Effector memory CD8-positive, alpha-beta T cell (primary cell): Measurements from ENCODE around the gene PPM1D.
"Not testable (repeated sequence)": the region's sequence is repeated elsewhere in the genome, so short reads cannot be mapped to it uniquely, and the experiment has no call there.

Experiments used
- ATAC-seq: fragments of 150-1000 bp; cut with Tn5 transposase; replicated peaks from 2 replicates; pipeline ENCODE4 v1.10.0; 2021; ENCODE audit warnings: mild to moderate bottlenecking, moderate library complexity
- DNase-seq, 3 experiments: peaks; one replicate each; pipeline ENCODE4 v3.0.0; 2021
- H3K27ac Mint-ChIP-seq, 2 donors: one replicate each; pipeline ENCODE4 v1.8.0; 2022; ENCODE audit warnings: mild to moderate bottlenecking in 2 of 2, mixed read lengths in 2 of 2, moderate library complexity in 2 of 2
- H3K27me3 Mint-ChIP-seq, 2 donors: one replicate each; pipeline ENCODE4 v1.8.0; 2022; ENCODE audit warnings: mixed read lengths in 2 of 2
- H3K36me3 Mint-ChIP-seq: one replicate; pipeline ENCODE4 v1.8.0; 2022; ENCODE audit warnings: mild to moderate bottlenecking, moderate library complexity, mixed read lengths; ENCODE audit not compliant: insufficient read depth
- H3K4me1 Mint-ChIP-seq, 2 donors: one replicate each; pipeline ENCODE4 v1.8.0; 2022; ENCODE audit warnings: low read depth in 2 of 2, mixed read lengths in 2 of 2
- H3K4me3 Mint-ChIP-seq, 2 donors: one replicate each; pipeline ENCODE4 v1.8.0; 2022; ENCODE audit warnings: mild to moderate bottlenecking in 2 of 2, mixed read lengths in 2 of 2, moderate library complexity in 2 of 2
- H3K9me3 Mint-ChIP-seq, 2 donors: one replicate each; pipeline ENCODE4 v1.8.0; 2022; ENCODE audit warnings: mixed read lengths in 2 of 2

The PPM1D gene

DNA sequence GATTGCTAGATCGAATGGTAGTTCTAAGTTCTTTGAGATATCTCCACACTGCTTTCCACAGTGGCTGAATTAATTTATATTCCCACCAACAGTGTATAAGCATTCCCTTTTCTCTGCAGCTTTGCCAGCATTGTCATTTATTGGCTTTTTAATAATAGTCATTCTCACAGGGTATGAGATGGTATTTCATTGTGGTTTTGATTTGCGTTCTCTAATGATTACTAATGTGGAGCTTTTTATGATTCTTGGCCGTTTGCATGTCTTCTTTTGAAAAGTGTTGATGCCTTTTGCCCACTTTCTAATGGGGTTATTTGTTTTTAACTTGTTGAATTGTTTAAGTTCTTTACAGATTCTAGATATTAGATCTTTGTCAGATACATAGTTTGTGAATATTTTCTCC, 41.1 kb downstream of the PPM1D start:
- H3K27ac Mint-ChIP-seq, result peak overlapping the region; percentile 32 to 45
- no peak overlapping the region for H3K4me3 Mint-ChIP-seq
- DNase-seq (no peak), ATAC-seq (no peak)
- peaks cover 5 to 13% of the 10 kb centered on the region in 2 donors for H3K4me1 Mint-ChIP-seq
- no peaks in the 10 kb centered on the region for H3K9me3 Mint-ChIP-seq
- no peaks in the 10 kb centered on the region for H3K27me3 Mint-ChIP-seq
- H3K36me3 Mint-ChIP-seq, result peaks cover 26% of the 10 kb centered on the region

DNA sequence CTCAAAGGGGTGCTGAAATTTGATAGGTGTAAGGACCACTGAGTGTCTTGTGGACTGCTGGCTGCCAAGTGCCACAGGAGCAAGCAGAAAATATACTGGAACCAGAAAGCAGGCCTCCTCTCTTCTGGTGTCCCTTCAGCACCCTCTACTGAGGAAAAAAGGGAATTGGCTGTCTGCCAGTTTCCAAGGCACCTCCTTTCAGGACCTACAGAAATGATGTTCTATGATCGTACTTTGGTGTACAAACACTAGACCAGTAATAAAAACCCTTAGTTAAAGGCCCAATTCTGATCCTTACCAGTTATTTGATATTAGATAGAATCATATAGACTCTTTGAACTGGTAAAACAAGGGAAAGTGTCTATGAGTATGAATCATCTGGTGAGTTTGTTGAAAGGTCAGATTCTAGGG, 41.8 kb downstream of the PPM1D start:
- no peak overlapping the region for H3K4me3 Mint-ChIP-seq
- no peaks in the 10 kb centered on the region for H3K27me3 Mint-ChIP-seq
- DNase-seq (peak; percentile 46 to 53 (median 51)), ATAC-seq (peak; percentile 61)
- peak overlapping the region; percentile 32 to 45 for H3K27ac Mint-ChIP-seq
- no peaks in the 10 kb centered on the region for H3K9me3 Mint-ChIP-seq
- peaks cover 29% of the 10 kb centered on the region for H3K36me3 Mint-ChIP-seq
- H3K4me1 Mint-ChIP-seq, result peaks cover 9 to 14% of the 10 kb centered on the region in 2 donors

DNA sequence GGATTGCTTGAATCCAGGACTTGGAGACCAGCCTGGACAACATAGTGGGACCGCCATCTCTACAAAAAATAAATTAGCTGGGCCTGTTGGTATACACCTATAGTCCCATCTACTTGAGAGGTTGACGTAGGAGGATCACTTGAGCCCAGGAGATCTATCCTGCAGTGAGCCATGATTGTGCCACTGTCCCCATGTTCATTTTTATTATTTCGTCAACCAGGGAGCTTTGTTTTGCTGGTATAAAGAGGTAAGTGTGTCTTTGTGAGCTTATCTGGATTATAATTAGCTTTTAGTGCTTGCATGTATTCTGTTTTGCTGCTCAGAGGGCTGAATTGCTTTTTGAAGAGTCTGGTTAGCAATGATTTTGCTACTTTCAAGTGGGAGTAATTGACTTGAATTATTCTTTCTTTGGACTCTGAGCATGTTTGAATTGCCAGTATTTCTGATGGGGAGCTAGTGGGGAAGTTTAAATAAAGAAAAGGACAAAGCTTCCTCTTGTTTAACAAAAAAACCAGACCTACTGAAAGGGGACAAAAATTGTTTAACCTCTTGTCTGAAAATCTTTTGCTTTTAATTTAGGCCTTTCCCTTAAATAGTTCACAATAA, 46.0 kb downstream of the PPM1D start:
- H3K27ac Mint-ChIP-seq, result peak overlapping the region in 1 of 2 donors; percentile 5
- peaks cover 16 to 17% of the 10 kb centered on the region in 2 donors for H3K4me1 Mint-ChIP-seq
- H3K4me3 Mint-ChIP-seq, result no peak overlapping the region
- ATAC-seq (no peak), DNase-seq (no peak)
- H3K36me3 Mint-ChIP-seq, result peaks cover 49% of the 10 kb centered on the region
- no peaks in the 10 kb centered on the region for H3K27me3 Mint-ChIP-seq
- H3K9me3 Mint-ChIP-seq, result no peaks in the 10 kb centered on the region

DNA sequence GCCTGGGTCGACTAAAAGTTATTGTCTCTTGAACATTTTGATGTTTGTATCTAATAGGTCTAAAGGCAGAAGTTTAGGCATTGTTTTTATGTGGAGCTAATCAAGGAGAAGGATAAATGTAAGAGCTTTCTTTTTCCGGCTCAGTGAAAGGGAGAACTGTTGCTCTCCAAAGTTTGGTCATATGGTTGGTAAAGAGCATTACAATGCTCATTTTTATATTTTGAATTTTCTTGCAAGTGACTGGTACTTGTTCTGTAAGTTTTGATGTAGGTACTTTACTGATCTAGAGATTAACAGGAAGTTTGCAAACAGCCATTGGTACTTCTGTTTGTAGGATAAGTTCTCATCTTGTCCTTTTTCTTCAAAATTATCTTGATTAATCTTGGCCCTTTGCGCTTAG, 46.7 kb downstream of the PPM1D start:
- Mint-ChIP-seq H3K27me3 (no peaks in the 10 kb centered on the region), H3K27ac (peak overlapping the region in 1 of 2 donors; percentile 5), H3K9me3 (no peaks in the 10 kb centered on the region), H3K4me1 (peaks cover 11% of the 10 kb centered on the region in 2 donors), H3K4me3 (no peak overlapping the region), H3K36me3 (peaks cover 50% of the 10 kb centered on the region)
- DNase-seq (no peak), ATAC-seq (no peak)

DNA sequence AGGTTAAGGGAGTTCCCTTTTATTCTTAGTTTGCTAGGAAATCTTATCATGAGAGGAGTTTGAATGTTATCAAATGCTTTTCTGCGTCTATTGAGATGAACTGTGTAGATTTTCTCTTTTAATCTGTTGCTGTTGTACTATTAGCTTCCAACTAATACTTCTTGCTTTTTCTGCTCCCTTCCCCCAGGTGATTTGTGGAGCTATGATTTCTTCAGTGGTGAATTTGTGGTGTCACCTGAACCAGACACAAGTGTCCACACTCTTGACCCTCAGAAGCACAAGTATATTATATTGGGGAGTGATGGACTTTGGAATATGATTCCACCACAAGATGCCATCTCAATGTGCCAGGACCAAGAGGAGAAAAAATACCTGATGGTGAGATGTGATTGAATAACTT, 47.7 kb downstream of the PPM1D start:
- Mint-ChIP-seq H3K36me3 (peaks cover 50% of the 10 kb centered on the region), H3K27ac (no peak overlapping the region), H3K4me1 (peaks cover 12 to 17% of the 10 kb centered on the region in 2 donors), H3K9me3 (no peaks in the 10 kb centered on the region), H3K4me3 (no peak overlapping the region), H3K27me3 (no peaks in the 10 kb centered on the region)
- ATAC-seq (no peak), DNase-seq (no peak)

DNA sequence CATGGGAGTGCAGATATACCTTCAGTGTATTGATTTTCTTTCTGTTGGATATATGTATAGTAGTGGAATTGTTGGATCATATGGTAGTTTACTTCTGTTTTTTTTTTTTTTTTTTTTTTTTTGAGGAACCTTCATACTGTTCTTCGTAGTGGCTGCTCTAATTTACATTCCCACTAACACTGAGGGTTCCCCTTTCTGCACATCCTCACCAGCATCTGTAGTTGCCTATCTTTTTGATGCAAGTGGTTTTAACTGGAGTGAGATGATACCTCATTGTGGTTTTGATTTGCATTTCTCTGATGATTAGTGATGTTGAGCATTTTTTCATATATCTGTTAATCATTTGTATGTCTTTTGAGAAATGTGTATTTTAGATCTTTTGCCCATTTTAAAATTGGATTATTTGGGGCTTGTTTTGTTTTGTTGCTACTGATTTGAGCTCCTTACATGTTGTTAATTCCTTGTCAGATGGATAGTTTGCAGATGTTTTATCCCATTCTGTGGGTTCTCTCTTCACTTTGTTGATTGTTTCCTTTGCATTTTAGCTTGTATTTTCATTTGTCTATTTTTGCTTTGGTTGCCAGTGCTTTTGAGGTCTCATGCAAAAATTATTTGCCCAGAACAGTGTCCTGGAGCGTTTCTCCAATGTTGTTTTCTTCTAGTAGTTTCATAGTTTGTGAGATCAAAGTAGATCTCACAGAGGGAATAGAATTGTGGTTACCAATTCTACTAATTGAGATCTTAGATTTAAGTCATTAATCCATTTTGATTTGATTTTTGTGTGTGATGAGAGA, 52.7 kb downstream of the PPM1D start:
- peaks cover 50% of the 10 kb centered on the region for H3K36me3 Mint-ChIP-seq
- DNase-seq (no peak), ATAC-seq (peak; percentile 41)
- H3K4me3 Mint-ChIP-seq, result no peak overlapping the region
- H3K27ac Mint-ChIP-seq, result no peak overlapping the region
- H3K27me3 Mint-ChIP-seq, result no peaks in the 10 kb centered on the region
- peaks cover 23 to 25% of the 10 kb centered on the region in 2 donors for H3K4me1 Mint-ChIP-seq
- no peaks in the 10 kb centered on the region for H3K9me3 Mint-ChIP-seq

DNA sequence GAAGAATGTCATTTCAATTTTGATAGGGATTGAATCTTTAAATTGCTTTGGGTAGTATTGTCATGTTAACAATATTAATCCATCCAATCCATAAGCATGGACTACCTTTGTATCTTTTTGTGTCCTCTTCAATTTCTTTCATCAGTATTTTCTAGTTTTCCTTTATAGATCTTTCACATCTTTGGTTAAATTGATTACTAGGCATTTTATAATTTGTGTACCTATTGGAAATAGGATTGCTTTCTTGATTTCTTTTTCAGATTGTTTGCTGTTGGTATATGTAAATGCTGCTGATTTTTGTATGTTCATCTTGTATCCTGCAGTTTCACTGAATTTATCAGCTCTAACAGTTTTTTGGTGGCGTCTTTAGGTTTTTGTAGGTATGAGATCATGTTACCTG, 53.6 kb downstream of the PPM1D start:
- Mint-ChIP-seq H3K36me3 (peaks cover 48% of the 10 kb centered on the region), H3K9me3 (no peaks in the 10 kb centered on the region), H3K27me3 (no peaks in the 10 kb centered on the region), H3K4me1 (peaks cover 22 to 23% of the 10 kb centered on the region in 2 donors), H3K27ac (no peak overlapping the region), H3K4me3 (no peak overlapping the region)
- no peak for DNase-seq
- ATAC-seq, result no peak

DNA sequence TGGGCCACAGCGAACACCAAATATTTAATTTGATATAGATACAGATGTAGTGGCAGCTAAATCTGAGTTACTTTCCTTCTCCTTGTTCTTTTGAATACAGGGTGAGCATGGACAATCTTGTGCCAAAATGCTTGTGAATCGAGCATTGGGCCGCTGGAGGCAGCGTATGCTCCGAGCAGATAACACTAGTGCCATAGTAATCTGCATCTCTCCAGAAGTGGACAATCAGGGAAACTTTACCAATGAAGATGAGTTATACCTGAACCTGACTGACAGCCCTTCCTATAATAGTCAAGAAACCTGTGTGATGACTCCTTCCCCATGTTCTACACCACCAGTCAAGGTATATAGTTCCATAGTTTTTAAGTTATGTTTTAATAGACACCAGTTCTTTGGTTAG, 56.5 kb downstream of the PPM1D start:
- Mint-ChIP-seq H3K36me3 (peaks cover 45% of the 10 kb centered on the region), H3K4me3 (no peak overlapping the region), H3K27me3 (no peaks in the 10 kb centered on the region), H3K27ac (no peak overlapping the region), H3K4me1 (peaks cover 19 to 23% of the 10 kb centered on the region in 2 donors), H3K9me3 (no peaks in the 10 kb centered on the region)
- no peak for DNase-seq
- ATAC-seq, result no peak

DNA sequence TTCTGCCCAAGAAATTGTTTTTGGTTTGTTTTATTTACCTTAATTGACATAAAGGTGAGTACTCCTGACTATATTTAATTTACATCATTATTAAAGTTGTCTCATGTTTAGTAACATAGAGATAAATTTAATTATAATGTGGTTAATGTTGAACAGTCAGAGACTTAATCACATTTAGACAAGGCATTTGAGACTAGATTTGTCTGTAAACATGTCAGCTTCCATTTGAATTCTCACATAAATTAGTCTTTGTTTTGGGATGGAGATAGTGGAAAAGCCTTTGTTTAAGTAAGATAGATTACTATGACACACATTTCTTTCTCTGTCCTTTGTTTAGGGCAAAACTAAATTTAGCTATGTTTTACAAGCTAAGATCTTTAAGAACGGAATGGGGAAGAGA, 59.2 kb downstream of the PPM1D start:
- DNase-seq, result no peak
- H3K4me3 Mint-ChIP-seq, result no peak overlapping the region
- no peaks in the 10 kb centered on the region for H3K9me3 Mint-ChIP-seq
- no peak for ATAC-seq
- H3K27me3 Mint-ChIP-seq, result no peaks in the 10 kb centered on the region
- H3K36me3 Mint-ChIP-seq, result peaks cover 57% of the 10 kb centered on the region
- peak overlapping the region in 1 of 2 donors; percentile 50 for H3K27ac Mint-ChIP-seq
- peaks cover 0 to 4% of the 10 kb centered on the region in 2 donors for H3K4me1 Mint-ChIP-seq

DNA sequence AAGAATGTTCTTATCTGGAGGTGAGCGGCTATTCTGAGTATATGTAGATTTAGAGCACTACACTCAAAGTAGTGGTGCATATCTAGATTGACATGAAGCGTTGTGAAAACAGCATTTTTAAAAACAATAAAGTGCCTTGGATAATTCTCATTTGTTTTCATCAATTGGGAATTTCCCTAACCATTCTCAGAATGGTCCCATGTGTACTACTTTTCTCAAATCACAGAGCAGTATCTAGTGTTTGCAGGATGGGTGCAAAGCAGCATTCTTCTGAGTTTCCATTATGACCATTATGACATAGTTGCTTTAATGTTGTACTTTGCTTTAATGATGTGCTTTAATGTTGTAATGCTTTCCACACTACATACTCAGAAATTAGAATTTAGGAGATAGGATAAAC, 61.5 kb downstream of the PPM1D start:
- H3K9me3 Mint-ChIP-seq, result no peaks in the 10 kb centered on the region
- no peak overlapping the region for H3K27ac Mint-ChIP-seq
- no peak for DNase-seq
- no peaks in the 10 kb centered on the region for H3K27me3 Mint-ChIP-seq
- H3K4me3 Mint-ChIP-seq, result no peak overlapping the region
- ATAC-seq, result no peak
- peaks cover 59% of the 10 kb centered on the region for H3K36me3 Mint-ChIP-seq
- peaks cover 0 to 12% of the 10 kb centered on the region in 2 donors for H3K4me1 Mint-ChIP-seq

DNA sequence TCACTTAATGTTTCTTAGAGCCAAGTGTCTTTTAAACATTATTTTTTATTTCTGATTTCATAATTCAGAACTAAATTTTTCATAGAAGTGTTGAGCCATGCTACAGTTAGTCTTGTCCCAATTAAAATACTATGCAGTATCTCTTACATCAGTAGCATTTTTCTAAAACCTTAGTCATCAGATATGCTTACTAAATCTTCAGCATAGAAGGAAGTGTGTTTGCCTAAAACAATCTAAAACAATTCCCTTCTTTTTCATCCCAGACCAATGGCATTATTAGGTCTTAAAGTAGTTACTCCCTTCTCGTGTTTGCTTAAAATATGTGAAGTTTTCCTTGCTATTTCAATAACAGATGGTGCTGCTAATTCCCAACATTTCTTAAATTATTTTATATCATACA, 64.0 kb downstream of the PPM1D start:
- H3K36me3 Mint-ChIP-seq, result peaks cover 44% of the 10 kb centered on the region
- no peaks in the 10 kb centered on the region for H3K27me3 Mint-ChIP-seq
- no peak overlapping the region for H3K27ac Mint-ChIP-seq
- no peak overlapping the region for H3K4me3 Mint-ChIP-seq
- peaks cover 0 to 12% of the 10 kb centered on the region in 2 donors for H3K4me1 Mint-ChIP-seq
- no peak for ATAC-seq
- DNase-seq, result no peak
- H3K9me3 Mint-ChIP-seq, result no peaks in the 10 kb centered on the region

DNA sequence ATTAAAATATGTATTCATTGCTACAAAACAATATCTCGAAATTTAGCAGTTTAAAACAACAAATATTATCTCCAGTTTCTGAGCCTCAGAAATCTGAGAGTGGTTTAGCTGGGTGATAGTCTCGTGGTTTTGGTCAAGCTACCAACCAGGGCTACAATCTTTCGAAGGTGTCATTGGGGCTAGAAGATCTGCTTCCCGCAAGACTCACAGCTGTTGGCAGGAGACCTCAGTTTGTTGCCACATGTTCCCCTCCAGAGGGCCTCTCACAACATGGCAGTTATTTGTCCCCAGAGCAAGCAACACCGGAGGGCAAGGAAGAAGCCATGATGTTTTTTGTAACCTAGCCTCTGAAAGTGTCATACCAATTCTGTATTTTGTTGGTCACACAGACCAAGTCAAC, 65.6 kb downstream of the PPM1D start:
- Mint-ChIP-seq H3K27ac (peak overlapping the region; percentile 23 to 46), H3K4me3 (no peak overlapping the region), H3K4me1 (peaks cover 0 to 8% of the 10 kb centered on the region in 2 donors), H3K9me3 (no peaks in the 10 kb centered on the region), H3K27me3 (no peaks in the 10 kb centered on the region), H3K36me3 (peaks cover 32% of the 10 kb centered on the region)
- peak in 2 of 3 experiments; percentile 2 to 3 for DNase-seq
- peak; percentile 66 for ATAC-seq

DNA sequence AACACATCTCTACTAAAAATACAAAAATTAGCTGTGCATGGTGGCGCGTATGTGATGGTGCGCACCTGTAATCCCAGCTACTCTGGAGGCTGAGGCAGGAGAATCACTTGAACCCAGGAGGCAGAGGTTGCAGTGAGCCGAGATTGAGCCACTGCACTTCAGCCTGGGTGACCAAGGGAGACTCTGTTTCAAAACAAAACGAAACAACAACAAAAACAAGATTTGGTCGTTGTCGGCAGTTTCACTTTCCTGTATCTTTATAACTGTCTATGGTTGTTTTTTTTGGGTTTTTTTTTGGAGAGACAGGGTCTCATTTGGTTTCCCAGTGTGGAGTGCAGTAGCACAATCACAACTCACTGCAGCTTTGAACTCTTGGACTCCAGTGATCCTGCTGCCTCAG, 68.7 kb downstream of the PPM1D start:
- H3K9me3 Mint-ChIP-seq, DNase-seq, ATAC-seq, H3K27ac Mint-ChIP-seq, H3K27me3 Mint-ChIP-seq, H3K4me3 Mint-ChIP-seq, H3K4me1 Mint-ChIP-seq: not testable (repeated sequence)
- peaks cover 20% of the 10 kb centered on the region for H3K36me3 Mint-ChIP-seq

DNA sequence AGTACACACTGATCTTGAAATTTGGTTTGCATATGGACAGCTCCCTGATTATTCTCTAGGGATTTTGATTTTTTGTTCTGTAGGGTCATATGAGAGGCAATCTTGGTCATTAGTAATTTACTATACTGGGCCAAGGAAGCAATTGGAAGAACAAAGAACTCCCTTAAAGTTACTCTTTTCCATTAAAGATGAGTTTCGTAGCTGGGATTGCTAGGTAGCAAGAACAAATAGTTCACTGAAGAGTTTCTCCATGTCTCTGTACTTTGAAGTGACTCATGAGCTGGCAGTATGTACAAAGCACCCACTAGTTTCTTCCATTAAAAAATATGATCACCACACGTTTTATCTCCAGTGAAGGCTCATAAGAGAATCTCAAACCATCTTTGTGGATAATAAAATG, 71.5 kb downstream of the PPM1D start:
- DNase-seq (no peak), ATAC-seq (no peak)
- no peaks in the 10 kb centered on the region for H3K9me3 Mint-ChIP-seq
- H3K27ac Mint-ChIP-seq, result no peak overlapping the region
- peaks cover 5% of the 10 kb centered on the region for H3K36me3 Mint-ChIP-seq
- no peaks in the 10 kb centered on the region for H3K27me3 Mint-ChIP-seq
- H3K4me1 Mint-ChIP-seq, result peaks cover 0 to under 1% of the 10 kb centered on the region in 2 donors
- H3K4me3 Mint-ChIP-seq, result no peak overlapping the region
